ENCODE results near the gene CCDC116. TPM values are rescaled to one million over a fixed set of nuclear protein-coding genes. Genes with fewer than 3 reads are reported as not detected.
A peak's percentile ranks its signal among the peaks of the same experiment; 100 is the strongest.

CCDC116 gene
- total RNA-seq, 4 donors from 2014 or later: 1.0 TPM; not detected in 2

DNA sequence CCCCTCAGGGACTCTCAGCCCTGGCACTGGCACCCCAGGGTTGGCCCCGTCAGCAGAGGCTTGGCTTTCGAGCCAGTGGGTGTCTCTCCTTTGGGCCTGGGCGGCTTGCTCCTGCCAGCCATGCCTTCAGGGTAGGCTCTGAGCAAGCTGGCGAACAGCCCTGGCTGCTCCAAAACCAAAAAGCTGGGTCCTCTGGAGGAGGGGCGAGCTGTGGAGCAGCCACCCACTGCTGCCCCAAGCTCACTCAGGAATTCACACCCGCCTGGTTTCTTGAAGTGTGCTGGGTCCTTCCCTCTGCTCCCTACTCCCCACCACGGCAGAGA lies 9.0 kb upstream of the CCDC116 start:
- Histone ChIP-seq H3K36me3 (peaks cover 8% of the 10 kb centered on the region), H3K9me3 (no peaks in the 10 kb centered on the region), H3K27ac (no peak overlapping the region), H3K27me3 (no peaks in the 10 kb centered on the region), H3K4me3 (no peak overlapping the region), H3K4me1 (peaks cover 43% of the 10 kb centered on the region)
- TF ChIP-seq POLR2AphosphoS5 (IDR thresholded peaks at IDR 0.05) (no peak), POLR2A (IDR thresholded peaks at IDR 0.05) (no peak), CTCF (IDR thresholded peaks at IDR 0.05) (no peak), EP300 (IDR thresholded peaks at IDR 0.05) (no peak)
- no peak for DNase-seq (ENCODE audit: low spot score in 2 of 2)
- 54% methylated on average over 6 of the region's 7 CpGs for WGBS

GRCh38 chr22:21624120-21624879 lies 8.3 kb upstream of the CCDC116 start:
- WGBS: 50% methylated on average over 7 of the region's 8 CpGs
- TF ChIP-seq CTCF (IDR thresholded peaks at IDR 0.05): peak; percentile 3 to 43
- TF ChIP-seq POLR2A (IDR thresholded peaks at IDR 0.05): no peak
- Histone ChIP-seq H3K4me1 (peaks cover 49% of the 10 kb centered on the region), H3K9me3 (no peaks in the 10 kb centered on the region), H3K27me3 (no peaks in the 10 kb centered on the region), H3K27ac (no peak overlapping the region), H3K4me3 (no peak overlapping the region), H3K36me3 (peaks cover 1% of the 10 kb centered on the region)
- no peak for DNase-seq (ENCODE audit: low spot score in 2 of 2)

- 85% methylated on average over 12 of the region's 12 CpGs for whole genome bisulfite sequencing
- Histone ChIP-seq H3K9me3 (no peaks in the 10 kb centered on the region), H3K27me3 (no peaks in the 10 kb centered on the region), H3K27ac (no peak overlapping the region), H3K4me1 (peaks cover 52% of the 10 kb centered on the region), H3K4me3 (no peak overlapping the region), H3K36me3 (no peaks in the 10 kb centered on the region)
- DNase-seq (ENCODE audit: low spot score in 2 of 2): no peak
- TF ChIP-seq EP300 (IDR thresholded peaks at IDR 0.05): no peak
These were observed 7.4 kb upstream of the CCDC116 start for GRCh38 chr22:21624880-21625791.

DNA sequence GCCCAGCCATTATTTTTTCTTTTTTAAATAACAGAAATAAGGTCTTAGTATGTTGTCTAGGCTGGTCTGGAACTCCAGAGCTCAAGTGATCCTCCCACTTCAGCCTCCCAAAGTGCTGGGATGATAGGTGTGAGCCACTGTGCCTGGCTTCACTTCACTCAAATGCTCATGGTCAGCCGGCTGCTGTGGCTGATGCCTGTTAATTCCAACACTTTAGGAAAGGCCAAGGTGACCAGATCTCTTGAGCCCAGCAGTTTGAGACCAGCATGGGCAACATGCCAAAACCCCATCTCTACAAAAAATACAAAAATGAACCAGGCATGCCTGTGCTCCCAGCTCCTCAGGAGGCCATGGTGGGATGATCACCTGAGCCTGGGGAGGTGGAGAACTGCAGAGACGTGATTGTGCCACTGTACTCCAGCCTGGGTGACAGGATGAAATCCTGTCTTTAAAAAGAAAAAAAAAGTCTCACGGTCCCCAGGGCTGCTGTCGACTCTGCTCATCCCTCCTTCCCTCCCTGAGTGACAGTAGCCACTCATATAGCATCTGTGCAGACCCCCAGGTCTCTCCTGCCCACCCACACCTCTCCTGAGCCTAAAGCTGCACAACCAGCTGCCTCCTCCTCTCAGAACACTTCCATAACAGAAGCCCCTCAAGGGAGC lies 6.4 kb upstream of the CCDC116 start:
- no peaks in the 10 kb centered on the region for H3K27me3 ChIP-seq
- WGBS: 69% methylated on average over 4 of the region's 4 CpGs
- DNase-seq (ENCODE audit: low spot score in 2 of 2): no peak
- H3K9me3 ChIP-seq: no peaks in the 10 kb centered on the region
- no peak for TF ChIP-seq EP300 (IDR thresholded peaks at IDR 0.05)
- TF ChIP-seq POLR2A (IDR thresholded peaks at IDR 0.05): no peak
- TF ChIP-seq POLR2AphosphoS5 (IDR thresholded peaks at IDR 0.05): no peak
- TF ChIP-seq CTCF (IDR thresholded peaks at IDR 0.05): no peak
- no peak overlapping the region for H3K4me3 ChIP-seq
- H3K36me3 ChIP-seq: no peaks in the 10 kb centered on the region
- H3K27ac ChIP-seq: no peak overlapping the region
- peaks cover 52% of the 10 kb centered on the region for H3K4me1 ChIP-seq

- WGBS: 73% methylated on average over 9 of the region's 11 CpGs
- DNase-seq (ENCODE audit: low spot score in 2 of 2): no peak
- no peaks in the 10 kb centered on the region for H3K27me3 ChIP-seq
- no peak overlapping the region for H3K27ac ChIP-seq
- TF ChIP-seq EP300 (IDR thresholded peaks at IDR 0.05) (no peak), POLR2AphosphoS5 (IDR thresholded peaks at IDR 0.05) (no peak), CTCF (IDR thresholded peaks at IDR 0.05) (no peak), POLR2A (IDR thresholded peaks at IDR 0.05) (no peak)
- peaks cover 50% of the 10 kb centered on the region for H3K4me1 ChIP-seq
- no peaks in the 10 kb centered on the region for H3K36me3 ChIP-seq
- H3K4me3 ChIP-seq: no peak overlapping the region
- H3K9me3 ChIP-seq: no peaks in the 10 kb centered on the region
These were observed 5.7 kb upstream of the CCDC116 start for GRCh38 chr22:21626735-21627469.
